ENCODE measurements around the gene CEP63.

DNA sequence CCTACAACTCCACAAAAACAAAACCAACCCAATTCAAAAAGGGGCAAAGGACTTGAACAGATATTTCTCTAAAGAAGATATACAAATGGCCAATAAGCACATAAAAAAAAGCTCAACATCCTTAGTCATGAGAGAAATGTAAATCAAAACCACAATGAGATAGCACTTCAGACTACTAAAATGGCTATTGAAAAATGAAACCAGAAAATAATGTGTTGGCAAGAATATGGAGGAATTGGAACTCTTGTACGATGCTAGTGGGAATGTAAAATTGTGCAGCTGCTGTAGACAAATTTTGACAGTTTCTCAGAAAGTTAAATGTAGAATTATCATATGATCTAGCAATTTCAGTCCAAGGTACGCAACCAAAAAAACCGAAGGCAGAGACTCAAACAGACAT lies 136.0 kb downstream of the CEP63 start:
- TF ChIP-seq POLR2A (IDR thresholded peaks at IDR 0.05; ENCODE audit: low read depth, low read length) (no peak), POLR2AphosphoS5 (IDR thresholded peaks at IDR 0.05; ENCODE audit: low read depth, low read length) (no peak)

Data from GM12892 (cell line).